Endothelial cell of umbilical vein (primary cell): Measurements from ENCODE around the gene ARHGEF17. TPM values are rescaled to one million over a fixed set of nuclear protein-coding genes. Genes with fewer than 3 reads are reported as not detected.

Experiments used
- BruUV-seq: library from RNA; stranded (reverse); fragments of 400-500 nt; replicated peaks from 2 replicates; lab custom pipeline; 2021; lab: Mats Ljungman, UMichigan
- CTCF ChIA-PET: fragments of 300-600, 350-600 bp; sonication (Branson Sonifier 250); formaldehyde crosslinking; loops from one replicate; lab custom pipeline; 2021; ENCODE audit warnings: antibody characterized with exemption, inconsistent platforms; lab: Charles Lee
- POLR2A ChIA-PET: fragments of 300-600, 350-600 bp; sonication (Branson Sonifier 250); formaldehyde crosslinking; loops from one replicate; lab custom pipeline; 2021; ENCODE audit warnings: antibody characterized with exemption, inconsistent platforms; lab: Charles Lee
- DNase-seq: peaks from one replicate; pipeline ENCODE4 v3.0.0-alpha.2; 2011; ENCODE audit warnings: low read depth, low spot score
- FAIRE-seq: peaks from 2 replicates; lab custom pipeline; 2011; peaks lifted over from hg19 to GRCh38; lab: Jason Lieb, UNC
- H2AFZ ChIP-seq: 2 replicates; pipeline ENCODE4 v1.6.0; 2012; ENCODE audit warnings: low read depth, low read length, control low read depth, inconsistent platforms
- H3K27ac ChIP-seq: 2 replicates; pipeline ENCODE4 v1.5.1; 2011; ENCODE audit warnings: low read depth, mild to moderate bottlenecking, control low read depth, low read length, moderate library complexity; ENCODE audit not compliant: insufficient read depth
- H3K27me3 ChIP-seq, 2 experiments: 2 replicates each; pipeline versions ENCODE4 v1.6.0 to v1.6.1; 2011; ENCODE audit warnings: low read length in 2 of 2, mixed read lengths in 1 of 2; ENCODE audit not compliant: control insufficient read depth in 2 of 2, insufficient read depth in 2 of 2
- H3K36me3 ChIP-seq, 2 experiments: 2 replicates in 1 of 2; 3 replicates in 1 of 2; pipeline ENCODE4 v1.5.1; 2011; ENCODE audit warnings: low read length in 2 of 2, mild to moderate bottlenecking in 1 of 2, moderate library complexity in 1 of 2; ENCODE audit not compliant: control insufficient read depth in 2 of 2, insufficient read depth in 2 of 2; ENCODE audit errors: extremely low read depth in 1 of 2
- H3K4me1 ChIP-seq: 3 replicates; pipeline ENCODE4 v1.5.1; 2011; ENCODE audit warnings: mild to moderate bottlenecking, low read length; ENCODE audit not compliant: control insufficient read depth, insufficient read depth; ENCODE audit errors: extremely low read depth
- H3K4me2 ChIP-seq: 2 replicates; pipeline ENCODE4 v1.6.1; 2011; ENCODE audit warnings: low read length, control low read depth, mixed read lengths; ENCODE audit not compliant: insufficient read depth
- H3K4me3 ChIP-seq, 3 experiments: fragments of 200-600 bp in 1 of 3; sonication (generic), shearing (Covaris generic) in 1 of 3; replicated peaks in 1 of 3; 2 replicates each; pipeline ENCODE4 v1.5.1; 2011 to 2016; ENCODE audit warnings: control low read depth in 3 of 3, low read length in 3 of 3, mild to moderate bottlenecking in 2 of 3, inconsistent platforms in 1 of 3, low read depth in 1 of 3, moderate library complexity in 1 of 3; ENCODE audit not compliant: insufficient read depth in 1 of 3
- H3K79me2 ChIP-seq: 2 replicates; pipeline ENCODE4 v1.6.0; 2012; ENCODE audit warnings: low read length, inconsistent platforms; ENCODE audit not compliant: control insufficient read depth, insufficient read depth
- H3K9ac ChIP-seq: replicated peaks from 2 replicates; pipeline ENCODE3; 2011; ENCODE audit warnings: low read length, control low read depth; ENCODE audit not compliant: insufficient read depth; ENCODE audit errors: extremely low read depth
- H3K9me1 ChIP-seq: replicated peaks from 3 replicates; pipeline ENCODE4 v1.6.0; 2011; ENCODE audit warnings: mild to moderate bottlenecking, low read length; ENCODE audit not compliant: control insufficient read depth, insufficient read depth; ENCODE audit errors: extremely low read depth
- H3K9me3 ChIP-seq: replicated peaks from 2 replicates; pipeline ENCODE4 v1.5.1; 2012; ENCODE audit warnings: low read length, inconsistent platforms; ENCODE audit not compliant: control insufficient read depth, insufficient read depth
- H4K20me1 ChIP-seq: replicated peaks from 2 replicates; pipeline ENCODE3; 2011; ENCODE audit warnings: mild to moderate bottlenecking, low read length; ENCODE audit not compliant: control insufficient read depth, insufficient read depth; ENCODE audit errors: extremely low read depth
- CTCF ChIP-seq, 2 donors: IDR thresholded peaks; 1 replicate in 1 of 2; 2 replicates in 1 of 2; pipeline ENCODE4 v1.5.1; 2011; ENCODE audit warnings: low read length in 2 of 2, mild to moderate bottlenecking in 2 of 2, moderate library complexity in 2 of 2, control low read depth in 1 of 2, inconsistent platforms in 1 of 2, low read depth in 1 of 2; ENCODE audit not compliant: insufficient read depth in 1 of 2; ENCODE audit errors: extremely low read depth in 1 of 2
- EZH2 ChIP-seq: IDR thresholded peaks from 2 replicates; pipeline ENCODE4 v1.6.1; 2012; ENCODE audit warnings: borderline replicate concordance, low read depth, mild to moderate bottlenecking, moderate library complexity, low read length, inconsistent platforms; ENCODE audit not compliant: severe bottlenecking
- FOS ChIP-seq: IDR thresholded peaks from 2 replicates; pipeline ENCODE4 v1.6.1; 2011; ENCODE audit warnings: mild to moderate bottlenecking, low read length, moderate library complexity, borderline replicate concordance; ENCODE audit not compliant: insufficient read depth
- GATA2 ChIP-seq: IDR thresholded peaks from 2 replicates; pipeline ENCODE4 v1.7.0; 2011; ENCODE audit warnings: low read depth, mild to moderate bottlenecking, moderate library complexity, mixed read lengths, low read length; ENCODE audit not compliant: insufficient read length, insufficient read depth
- JUN ChIP-seq: IDR thresholded peaks from 2 replicates; pipeline ENCODE4 v1.6.1; 2011; ENCODE audit warnings: borderline replicate concordance, low read depth; ENCODE audit not compliant: insufficient read length, insufficient read depth
- MAX ChIP-seq: IDR thresholded peaks from 2 replicates; pipeline ENCODE4 v1.6.1; 2011; ENCODE audit not compliant: insufficient read depth, insufficient read length
- MYC ChIP-seq: IDR thresholded peaks from one replicate; pipeline ENCODE4 v1.6.1; 2011; ENCODE audit warnings: mild to moderate bottlenecking, low read depth, low read length
- POLR2A ChIP-seq: IDR thresholded peaks from 2 replicates; pipeline ENCODE4 v1.6.1; 2012; ENCODE audit warnings: low read depth, mild to moderate bottlenecking, control low read depth, low read length
- POLR2AphosphoS5 ChIP-seq: IDR thresholded peaks from 2 replicates; pipeline ENCODE4 v1.6.1; 2012; ENCODE audit warnings: low read depth, mild to moderate bottlenecking, control low read depth, low read length, moderate library complexity; ENCODE audit not compliant: insufficient read depth
- dilution Hi-C: fragments of 300-500 bp; cut with MboI; formaldehyde crosslinking; loops from one replicate; pipeline ENCODE4 v1.15.0; 2019; ENCODE audit warnings: low sequenced_read_pairs; ENCODE audit not compliant: extremely low pct_ligation_motif_present
- intact Hi-C: fragments of 100-400 bp; cut with micrococcal nuclease; formaldehyde crosslinking; loops from one replicate; pipeline ENCODE4 v1.10.0; 2022
- polyA plus RNA-seq, 4 experiments: library from polyadenylated mRNA; depleted of rRNA in 3 of 4; stranded (reverse) in 3 of 4; unstranded in 1 of 4; fragments of >200 nt; gene quantifications; 2 replicates each; pipeline versions ENCODE4 v1.2.1 to v1.2.3, GENCODE V29; 2011 to 2012; ENCODE audit warnings: missing spikeins in 1 of 4
- total RNA-seq: library from RNA; stranded (reverse); gene quantifications from 2 replicates; pipeline ENCODE4 v1.2.3, GENCODE V29; 2021

The ARHGEF17 gene
- total and polyA plus RNA-seq, 2 donors (not counting 3 experiments of a cell fraction or from before 2014, with no cell fraction given) = 74.9 to 89.9 TPM

- Histone ChIP-seq H3K4me2 (no peak overlapping the region), H2AFZ (no peak overlapping the region), H3K27ac (no peak overlapping the region), H3K36me3 (peaks cover 0 to 4% of the 10 kb centered on the region in 2 experiments), H3K9me1 (no peaks in the 10 kb centered on the region), H3K79me2 (no peaks in the 10 kb centered on the region), H3K27me3 (no peaks in the 10 kb centered on the region), H3K4me3 (no peak overlapping the region), H3K9ac (no peak overlapping the region), H3K9me3 (no peaks in the 10 kb centered on the region), H3K4me1 (no peaks in the 10 kb centered on the region), H4K20me1 (no peaks in the 10 kb centered on the region)
- ChIA-PET POLR2A (no interaction called here), CTCF (interaction anchor here (0.6 to 3.0 kb wide), 9 partner anchors 8 to 566 kb away, joined by 3 to 15 read pairs (median 3); no protein-coding TSS in a partner anchor)
- TF ChIP-seq EZH2 = no peak
- TF ChIP-seq JUN = no peak
- no peak for TF ChIP-seq FOS
- no peak for TF ChIP-seq MYC
- TF ChIP-seq MAX = no peak
- no peak for TF ChIP-seq POLR2AphosphoS5
- TF ChIP-seq CTCF (IDR thresholded peaks at IDR 0.05; ENCODE audit: extremely low read depth in 1 of 2, insufficient read depth in 1 of 2, low read depth in 1 of 2, low read length in 2 of 2) = no peak
- TF ChIP-seq POLR2A = no peak
- TF ChIP-seq GATA2 = no peak
- dilution Hi-C loops (no loop called here), intact Hi-C loops (loop anchor here (10.0 kb wide), 1 partner anchor 218 kb away; no protein-coding TSS in a partner anchor)
- FAIRE-seq (no peak), DNase-seq (no peak)
- BruUV-seq = no TSS peak
Observed at GRCh38 chr11:73406619-73407018, 98.5 kb downstream of the ARHGEF17 start.
